Central memory CD8-positive, alpha-beta T cell (primary cell): ENCODE results near the gene PNMT.

Source experiments
- ATAC-seq: fragments of 150-1000 bp; cut with Tn5 transposase; replicated peaks from 2 replicates; pipeline ENCODE4 v1.10.0; 2022; ENCODE audit warnings: mild to moderate bottlenecking, moderate FRiP score, moderate number of reproducible peaks; ENCODE audit not compliant: poor library complexity, severe bottlenecking; ENCODE audit errors: extremely low read depth
- DNase-seq, 2 donors: peaks; one replicate each; pipeline ENCODE4 v3.0.0; 2021; ENCODE audit warnings: low spot score in 2 of 2
- H3K27ac Mint-ChIP-seq: one replicate; pipeline ENCODE4 v1.8.0; 2022; ENCODE audit warnings: low read depth, mild to moderate bottlenecking, moderate library complexity, mixed read lengths
- H3K27me3 Mint-ChIP-seq: one replicate; pipeline ENCODE4 v1.8.0; 2022; ENCODE audit warnings: mixed read lengths
- H3K36me3 Mint-ChIP-seq: one replicate; pipeline ENCODE4 v1.8.0; 2022; ENCODE audit warnings: mild to moderate bottlenecking, moderate library complexity, mixed read lengths; ENCODE audit not compliant: insufficient read depth
- H3K4me1 Mint-ChIP-seq: one replicate; pipeline ENCODE4 v1.8.0; 2022; ENCODE audit warnings: mixed read lengths
- H3K4me3 Mint-ChIP-seq: one replicate; pipeline ENCODE4 v1.8.0; 2022; ENCODE audit warnings: mild to moderate bottlenecking, moderate library complexity, mixed read lengths
- H3K9me3 Mint-ChIP-seq: one replicate; pipeline ENCODE4 v1.8.0; 2022; ENCODE audit warnings: mixed read lengths

The PNMT gene

GRCh38 chr17:39667945-39668924 lies at the start of gene PNMT:
Gene PNMT, plus strand, starts transcription at chr17:39668453. Its CDS starts 23 bp downstream, at chr17:39668476.
- DNase-seq (peak; percentile 39 to 54), ATAC-seq (peak; percentile 70)
- H3K27ac Mint-ChIP-seq: peak within 1 kb of the TSS; percentile 90
- no peaks in the 10 kb centered on the region for H3K27me3 Mint-ChIP-seq
- no peaks in the 10 kb centered on the region for H3K9me3 Mint-ChIP-seq
- no peaks in the 10 kb centered on the region for H3K36me3 Mint-ChIP-seq
- H3K4me1 Mint-ChIP-seq: peaks cover 30% of the 10 kb centered on the region
- peak within 1 kb of the TSS; percentile 60 for H3K4me3 Mint-ChIP-seq

GRCh38 chr17:39618956-39619785 lies 49.1 kb upstream of the PNMT start:
- Mint-ChIP-seq H3K27me3 (peaks cover 15% of the 10 kb centered on the region), H3K4me1 (peaks cover 26% of the 10 kb centered on the region), H3K27ac (no peak overlapping the region), H3K4me3 (no peak overlapping the region), H3K9me3 (no peaks in the 10 kb centered on the region), H3K36me3 (peaks cover 5% of the 10 kb centered on the region)
- no peak for ATAC-seq
- no peak for DNase-seq

GRCh38 chr17:39619786-39620101 lies 48.5 kb upstream of the PNMT start:
- Mint-ChIP-seq H3K36me3 (peaks cover 5% of the 10 kb centered on the region), H3K27me3 (peaks cover 14% of the 10 kb centered on the region), H3K27ac (no peak overlapping the region), H3K4me3 (no peak overlapping the region), H3K4me1 (peaks cover 30% of the 10 kb centered on the region), H3K9me3 (no peaks in the 10 kb centered on the region)
- DNase-seq (no peak), ATAC-seq (no peak)

GRCh38 chr17:39621523-39622379 lies 46.5 kb upstream of the PNMT start:
- Mint-ChIP-seq H3K4me3 (peak overlapping the region; percentile 74), H3K36me3 (peaks cover 5% of the 10 kb centered on the region), H3K27ac (peak overlapping the region; percentile 95), H3K4me1 (peaks cover 43% of the 10 kb centered on the region), H3K27me3 (peaks cover 14% of the 10 kb centered on the region), H3K9me3 (no peaks in the 10 kb centered on the region)
- peak; percentile 87 to 98 for DNase-seq
- peak; percentile 61 for ATAC-seq

- H3K36me3 Mint-ChIP-seq: peaks cover 5% of the 10 kb centered on the region
- peak overlapping the region; percentile 95 for H3K27ac Mint-ChIP-seq
- peaks cover 15% of the 10 kb centered on the region for H3K27me3 Mint-ChIP-seq
- peak; percentile 74 for ATAC-seq
- H3K4me1 Mint-ChIP-seq: peaks cover 43% of the 10 kb centered on the region
- H3K4me3 Mint-ChIP-seq: peak overlapping the region; percentile 74
- H3K9me3 Mint-ChIP-seq: no peaks in the 10 kb centered on the region
- DNase-seq: peak in 1 of 2 donors; percentile 26
Measured at GRCh38 chr17:39622380-39623006, 45.8 kb upstream of the PNMT start.

GRCh38 chr17:39623356-39623950 lies 44.8 kb upstream of the PNMT start:
- Mint-ChIP-seq H3K9me3 (no peaks in the 10 kb centered on the region), H3K4me3 (peak overlapping the region; percentile 52), H3K27ac (no peak overlapping the region), H3K4me1 (peaks cover 38% of the 10 kb centered on the region), H3K27me3 (peaks cover 24% of the 10 kb centered on the region), H3K36me3 (peaks cover 5% of the 10 kb centered on the region)
- DNase-seq (peak; percentile 78 to 90), ATAC-seq (peak; percentile 49)

- no peak overlapping the region for H3K4me3 Mint-ChIP-seq
Measured at GRCh38 chr17:39624313-39624712, 43.9 kb upstream of the PNMT start.

GRCh38 chr17:39625198-39625785 lies 43.0 kb upstream of the PNMT start:
- H3K27ac Mint-ChIP-seq: no peak overlapping the region
- H3K4me1 Mint-ChIP-seq: peaks cover 35% of the 10 kb centered on the region
- H3K4me3 Mint-ChIP-seq: no peak overlapping the region
- H3K27me3 Mint-ChIP-seq: peaks cover 41% of the 10 kb centered on the region
- no peak for ATAC-seq
- DNase-seq: no peak
- no peaks in the 10 kb centered on the region for H3K9me3 Mint-ChIP-seq
- peaks cover 5% of the 10 kb centered on the region for H3K36me3 Mint-ChIP-seq

More at GRCh38 chr17:39624313-39624712, 43.9 kb upstream of the PNMT start:
- no peak for ATAC-seq
- Mint-ChIP-seq H3K36me3 (peaks cover 5% of the 10 kb centered on the region), H3K4me1 (peaks cover 35% of the 10 kb centered on the region), H3K27me3 (peaks cover 33% of the 10 kb centered on the region), H3K9me3 (no peaks in the 10 kb centered on the region), H3K27ac (no peak overlapping the region)
- DNase-seq: no peak

GRCh38 chr17:39626171-39627046 lies 41.8 kb upstream of the PNMT start, which contains the start of gene PPP1R1B:
Gene PPP1R1B, plus strand, starts transcription at chr17:39626952. Its CDS starts 441 bp downstream, at chr17:39627393.
- peaks cover 5% of the 10 kb centered on the region for H3K36me3 Mint-ChIP-seq
- no peak within 1 kb of the TSS for H3K27ac Mint-ChIP-seq
- DNase-seq: no peak
- H3K4me3 Mint-ChIP-seq: peak within 1 kb of the TSS; percentile 43
- ATAC-seq: no peak
- H3K9me3 Mint-ChIP-seq: no peaks in the 10 kb centered on the region
- peaks cover 52% of the 10 kb centered on the region for H3K27me3 Mint-ChIP-seq
- peaks cover 35% of the 10 kb centered on the region for H3K4me1 Mint-ChIP-seq

- Mint-ChIP-seq H3K36me3 (peaks cover 2% of the 10 kb centered on the region), H3K4me1 (peaks cover 29% of the 10 kb centered on the region), H3K9me3 (no peaks in the 10 kb centered on the region), H3K27ac (no peak overlapping the region), H3K4me3 (peak overlapping the region; percentile 43), H3K27me3 (peaks cover 60% of the 10 kb centered on the region)
- DNase-seq (no peak), ATAC-seq (no peak)
Measured at GRCh38 chr17:39627047-39627711, 41.1 kb upstream of the PNMT start.
